ENCODE results near the gene MTLN. TPM values are rescaled to one million over a fixed set of nuclear protein-coding genes. Genes with fewer than 3 reads are reported as not detected.
A peak's percentile ranks its signal among the peaks of the same experiment; 100 is the strongest.
"Not testable (repeated sequence)": the region's sequence is repeated elsewhere in the genome, so short reads cannot be mapped to it uniquely, and the experiment has no call there.

The MTLN gene
- total RNA-seq, 1 donor from 2014 or later = 193 TPM

- intact Hi-C loops (cut with DNase I) = no loop called here
- ATAC-seq (ENCODE audit: poor library complexity) (peak; percentile 63), DNase-seq (no peak)
Observed at GRCh38 chr2:110205660-110206455, 6.5 kb downstream of the MTLN start.

GRCh38 chr2:110204408-110205385 lies 7.7 kb downstream of the MTLN start, which contains the start of gene NPHP1:
NPHP1 (minus strand) TSS chr2:110205013; CDS start chr2:110204968, 45 bp downstream.
- intact Hi-C loops (cut with DNase I) = no loop called here
- ATAC-seq (ENCODE audit: poor library complexity) = peak; percentile 96

DNA sequence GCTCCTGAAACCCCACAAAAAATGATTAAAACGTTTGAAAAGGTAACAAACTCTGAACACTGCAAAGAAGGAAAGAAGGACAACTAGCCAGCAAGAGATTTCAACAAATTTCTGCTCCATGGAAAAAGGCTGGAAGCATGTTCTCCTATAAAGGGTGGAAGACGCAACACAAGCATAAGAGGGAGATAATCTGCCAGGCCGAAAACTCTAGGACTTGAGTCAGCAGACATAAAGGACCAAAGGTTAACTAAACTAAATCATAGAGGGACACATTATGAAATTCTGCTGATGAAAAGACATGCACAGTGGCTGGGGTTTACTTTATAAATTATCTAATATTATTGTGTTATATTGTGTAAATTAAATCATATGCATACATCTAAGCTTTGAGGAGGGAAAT lies 14.3 kb downstream of the MTLN start:
- DNase-seq (no peak), ATAC-seq (ENCODE audit: poor library complexity) (no peak)
- intact Hi-C loops (cut with DNase I) = no loop called here

More at GRCh38 chr2:110204408-110205385, 7.7 kb downstream of the MTLN start, which contains the start of gene NPHP1:
- peak; percentile 91 for DNase-seq

GRCh38 chr2:110197452-110197851 lies 14.9 kb downstream of the MTLN start:
- ATAC-seq (ENCODE audit: poor library complexity) = no peak
- DNase-seq = no peak
- intact Hi-C loops (cut with DNase I) = no loop called here

DNA sequence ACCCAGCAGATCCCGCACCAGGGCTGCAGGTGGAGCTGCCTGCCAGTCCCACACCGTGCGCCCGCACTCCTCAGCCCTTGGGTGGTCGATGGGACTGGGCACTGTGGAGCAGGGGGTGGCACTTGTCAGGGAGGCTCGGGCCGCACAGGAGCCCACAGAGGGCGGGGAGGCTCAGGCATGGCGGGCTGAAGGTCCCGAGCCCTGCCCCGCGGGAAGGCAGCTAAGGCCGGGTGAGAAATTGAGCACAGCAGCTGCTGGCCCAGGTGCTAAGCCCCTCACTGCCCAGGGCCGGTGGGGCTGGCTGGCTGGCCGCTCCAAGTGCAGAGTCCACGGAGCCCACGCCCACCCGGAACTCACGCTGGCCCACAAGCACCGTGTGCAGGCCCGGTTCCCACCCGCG lies 22.2 kb downstream of the MTLN start:
- intact Hi-C loops (cut with DNase I); ATAC-seq (ENCODE audit: poor library complexity); DNase-seq: not testable (repeated sequence)

DNA sequence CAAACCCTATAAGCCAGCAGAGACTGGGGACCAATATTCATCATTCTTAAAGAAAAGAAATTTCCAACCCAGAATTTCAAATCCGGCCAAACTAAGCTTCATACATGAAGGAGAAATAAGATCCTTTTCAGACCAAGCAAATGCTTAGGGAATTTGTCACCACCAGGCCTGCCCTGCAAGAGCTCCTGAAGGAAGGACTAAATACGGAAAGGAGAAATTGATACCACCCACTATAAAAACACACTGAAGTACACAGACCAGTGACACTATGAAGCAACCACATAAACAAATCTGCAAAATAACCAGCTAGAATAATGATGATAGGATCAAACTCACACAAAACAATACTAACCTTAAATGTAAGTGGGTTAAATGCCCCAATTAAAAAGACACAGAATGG lies 29.9 kb downstream of the MTLN start:
- intact Hi-C loops (cut with DNase I) = no loop called here
- no peak for ATAC-seq (ENCODE audit: poor library complexity)
- no peak for DNase-seq

- ATAC-seq (ENCODE audit: poor library complexity) (no peak), DNase-seq (no peak)
- intact Hi-C loops (cut with DNase I) = no loop called here
Observed at GRCh38 chr2:110180036-110180435, 32.3 kb downstream of the MTLN start.

GRCh38 chr2:110173523-110173922 lies 38.8 kb downstream of the MTLN start:
- ATAC-seq (ENCODE audit: poor library complexity) = no peak
- intact Hi-C loops (cut with DNase I) = no loop called here

DNA sequence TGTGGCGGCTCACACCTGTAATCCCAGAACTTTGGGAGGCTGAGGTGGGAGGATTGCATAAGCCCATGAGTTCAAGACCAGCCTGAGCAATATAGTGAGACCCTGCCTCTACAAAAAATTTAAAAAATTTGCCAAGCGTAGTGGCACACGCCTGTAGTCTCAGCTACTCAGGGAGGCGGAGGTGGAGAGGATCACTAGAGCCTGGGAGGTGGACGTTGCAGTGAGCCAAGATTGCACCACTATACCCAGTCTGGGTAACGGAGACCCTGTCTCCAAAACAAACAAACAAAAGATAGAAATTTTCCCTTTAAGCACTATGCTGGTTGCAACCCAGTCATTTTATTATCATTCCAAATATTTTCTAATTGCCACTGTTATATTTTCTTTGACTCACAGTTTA lies 39.8 kb downstream of the MTLN start:
- intact Hi-C loops (cut with DNase I) = no loop called here

More at GRCh38 chr2:110173523-110173922, 38.8 kb downstream of the MTLN start:
- no peak for DNase-seq

DNA sequence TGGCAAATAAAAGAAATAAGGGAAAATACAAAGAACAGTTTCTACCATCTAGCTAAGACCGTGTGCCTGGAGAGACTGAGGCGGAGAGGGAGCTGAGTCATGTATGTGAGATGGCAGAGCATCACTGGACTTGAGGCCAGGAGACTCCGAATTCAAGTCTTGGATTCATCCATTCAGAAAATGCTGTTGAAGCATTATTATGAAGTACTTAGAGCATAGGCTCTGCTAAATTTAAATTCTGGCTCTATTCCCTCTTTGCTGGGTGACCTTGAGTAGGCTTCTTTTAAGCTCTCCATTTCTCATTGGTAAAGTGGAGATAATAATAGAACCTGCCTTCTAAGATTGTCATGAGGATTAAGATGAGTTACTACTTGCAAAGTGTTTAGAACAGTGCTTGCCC lies 42.2 kb downstream of the MTLN start:
- ATAC-seq (ENCODE audit: poor library complexity) = peak; percentile 77
- intact Hi-C loops (cut with DNase I) = no loop called here
- DNase-seq = no peak

More for the DNA sequence above, 39.8 kb downstream of the MTLN start:
- ATAC-seq (ENCODE audit: poor library complexity) (no peak), DNase-seq (no peak)

GRCh38 chr2:110167326-110168000 lies 44.9 kb downstream of the MTLN start:
- ATAC-seq (ENCODE audit: poor library complexity) (no peak), DNase-seq (no peak)
- intact Hi-C loops (cut with DNase I) = no loop called here

- intact Hi-C loops (cut with DNase I) = no loop called here
- ATAC-seq (ENCODE audit: poor library complexity) (no peak), DNase-seq (no peak)
Observed at GRCh38 chr2:110166266-110166665, 46.1 kb downstream of the MTLN start.

Other genes starting within 250 kb of the MTLN start
- gene MALL, start 96.7 kb downstream of the MTLN start, total RNA-seq = 9.9 TPM
- 4.5 TPM for gene NPHP1, start 7.5 kb downstream of the MTLN start, total RNA-seq

All from Right ventricle myocardium superior (tissue), 1 donor.